OCI-LY7 (cell line): ENCODE data around the gene DEF6. TPM values are rescaled to one million over a fixed set of nuclear protein-coding genes. Genes with fewer than 3 reads are reported as not detected.

Experiments
- BruUV-seq: library from RNA; stranded (reverse); fragments of 400-500 nt; replicated peaks from 2 replicates; lab custom pipeline; 2021; lab: Mats Ljungman, UMichigan
- CTCF ChIA-PET: fragments of 300-600 bp; sonication (Branson Sonifier 250); formaldehyde crosslinking; loops from one replicate; lab custom pipeline; 2022; ENCODE audit warnings: antibody characterized with exemption; ENCODE audit not compliant: unreplicated experiment; lab: Charles Lee
- POLR2A ChIA-PET: fragments of 300-600 bp; sonication (Branson Sonifier 250); formaldehyde crosslinking; loops from one replicate; lab custom pipeline; 2022; ENCODE audit warnings: antibody characterized with exemption; lab: Charles Lee
- DNase-seq: peaks from one replicate; pipeline ENCODE4 v3.0.0-alpha.2; 2015; ENCODE audit warnings: low spot score
- H2AFZ ChIP-seq: fragments of 200-600 bp; sonication (generic), shearing (Covaris generic); 2 replicates; pipeline ENCODE4 v1.6.1; 2014; ENCODE audit warnings: mild to moderate bottlenecking, antibody characterized with exemption, low read length, moderate library complexity
- H3K27ac ChIP-seq: fragments of 200-600 bp; sonication (generic); 2 replicates; pipeline ENCODE4 v1.5.1; 2014; ENCODE audit warnings: mixed run types, low read depth, mild to moderate bottlenecking, moderate library complexity, low read length, inconsistent platforms; ENCODE audit not compliant: poor library complexity, severe bottlenecking
- H3K36me3 ChIP-seq: fragments of 200-600 bp; sonication (generic); 2 replicates; pipeline ENCODE4 v1.6.1; 2014; ENCODE audit warnings: mild to moderate bottlenecking, antibody characterized with exemption, low read length, moderate library complexity, mixed read lengths; ENCODE audit not compliant: insufficient read depth
- H3K4me1 ChIP-seq: fragments of 200-600 bp; sonication (generic); 2 replicates; pipeline ENCODE4 v1.5.1; 2014; ENCODE audit warnings: mild to moderate bottlenecking, low read length; ENCODE audit not compliant: insufficient read depth, poor library complexity, severe bottlenecking
- H3K4me2 ChIP-seq: fragments of 200-600 bp; sonication (generic); 2 replicates; pipeline ENCODE4 v1.6.1; 2014; ENCODE audit warnings: mild to moderate bottlenecking, low read length
- H3K4me3 ChIP-seq: fragments of 200-600 bp; sonication (generic); 2 replicates; pipeline ENCODE4 v1.5.1; 2014; ENCODE audit warnings: mild to moderate bottlenecking, low read depth, low read length; ENCODE audit not compliant: poor library complexity, severe bottlenecking
- H3K79me2 ChIP-seq: fragments of 200-600 bp; sonication (generic); 2 replicates; pipeline ENCODE4 v1.6.1; 2016; ENCODE audit warnings: low read depth, mild to moderate bottlenecking, low read length, moderate library complexity, mixed read lengths; ENCODE audit not compliant: insufficient read depth
- H3K9me2 ChIP-seq: fragments of 200-600 bp; sonication (generic); 2 replicates; pipeline ENCODE4 v1.6.1; 2016; ENCODE audit warnings: mild to moderate bottlenecking, low read length, mixed read lengths; ENCODE audit not compliant: insufficient read depth
- H3K9me3 ChIP-seq: fragments of 200-600 bp; sonication (generic); 2 replicates; pipeline ENCODE4 v1.6.1; 2014; ENCODE audit warnings: mild to moderate bottlenecking, mixed run types, low read length, mixed read lengths
- H4K20me1 ChIP-seq: fragments of 200-600 bp; sonication (generic); 2 replicates; pipeline ENCODE4 v1.6.1; 2014; ENCODE audit warnings: mild to moderate bottlenecking, antibody characterized with exemption, low read length, moderate library complexity, mixed read lengths; ENCODE audit not compliant: insufficient read depth
- EZH2phosphoT487 ChIP-seq: fragments of 200-600 bp; sonication (generic); IDR thresholded peaks from 2 replicates; pipeline ENCODE4 v1.6.1; 2018; ENCODE audit warnings: low read depth, borderline replicate concordance, mild to moderate bottlenecking, mixed run types, antibody characterized with exemption, low read length, moderate library complexity, mixed read lengths
- intact Hi-C: fragments of 100-400 bp; cut with micrococcal nuclease; formaldehyde crosslinking; loops from one replicate; pipeline ENCODE4 v1.10.0; 2022; ENCODE audit not compliant: unreplicated experiment
- total RNA-seq, 2 experiments: library from RNA; depleted of rRNA in 1 of 2; stranded (reverse); fragments of >200 nt in 1 of 2; shearing (Covaris generic) in 1 of 2; gene quantifications; 2 replicates each; pipeline ENCODE4 v1.2.3, GENCODE V29; 2014 to 2022
- TF ChIP-seq, protein P1 (sequence below): fragments of 200-600 bp; sonication (generic); conservative IDR thresholded peaks from 2 replicates; pipeline ENCODE4 v1.5.1; 2014; ENCODE audit warnings: mild to moderate bottlenecking, antibody characterized with exemption, low read length, moderate library complexity, mixed read lengths

Gene DEF6
- total RNA-seq, 2 experiments from 2014 or later, result 53.8 to 56.8 TPM

DNA sequence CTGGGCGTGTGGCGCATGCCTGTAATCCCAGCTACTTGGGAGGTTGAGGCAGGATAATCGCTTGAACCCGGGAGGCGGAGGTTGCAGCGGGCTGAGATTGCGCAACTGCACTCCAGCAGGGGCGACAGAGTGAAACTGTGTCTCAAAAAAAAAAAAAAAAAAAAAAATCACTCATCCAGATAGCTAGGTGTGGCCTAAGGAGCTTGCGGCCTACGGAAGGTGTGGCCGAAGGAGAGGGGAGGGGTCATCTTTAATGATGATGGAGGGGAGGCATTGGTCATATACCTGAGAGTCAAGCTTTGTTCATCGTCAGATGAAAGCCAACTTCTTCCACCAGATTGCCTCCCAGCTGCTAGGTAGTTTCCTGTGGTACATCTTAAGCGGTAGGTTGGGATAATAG, 43.9 kb downstream of the DEF6 start:
- intact Hi-C loops, result no loop called here
- H3K4me3 ChIP-seq, result no peak overlapping the region
- no peak for DNase-seq
- no TSS peak for BruUV-seq
- H3K4me2 ChIP-seq, result no peak overlapping the region
- H3K27ac ChIP-seq, result no peak overlapping the region
- peaks cover 22% of the 10 kb centered on the region for H3K4me1 ChIP-seq
- ChIA-PET POLR2A (interaction anchor here (0.5 to 0.6 kb wide), 3 partner anchors 52 to 215 kb away, joined by 3 to 6 read pairs (median 6); no protein-coding TSS in a partner anchor), CTCF (interaction anchor here (0.6 to 1.4 kb wide), 5 partner anchors 32 to 145 kb away, joined by 3 read pairs; no protein-coding TSS in a partner anchor)
- TF ChIP-seq, protein P1, sequence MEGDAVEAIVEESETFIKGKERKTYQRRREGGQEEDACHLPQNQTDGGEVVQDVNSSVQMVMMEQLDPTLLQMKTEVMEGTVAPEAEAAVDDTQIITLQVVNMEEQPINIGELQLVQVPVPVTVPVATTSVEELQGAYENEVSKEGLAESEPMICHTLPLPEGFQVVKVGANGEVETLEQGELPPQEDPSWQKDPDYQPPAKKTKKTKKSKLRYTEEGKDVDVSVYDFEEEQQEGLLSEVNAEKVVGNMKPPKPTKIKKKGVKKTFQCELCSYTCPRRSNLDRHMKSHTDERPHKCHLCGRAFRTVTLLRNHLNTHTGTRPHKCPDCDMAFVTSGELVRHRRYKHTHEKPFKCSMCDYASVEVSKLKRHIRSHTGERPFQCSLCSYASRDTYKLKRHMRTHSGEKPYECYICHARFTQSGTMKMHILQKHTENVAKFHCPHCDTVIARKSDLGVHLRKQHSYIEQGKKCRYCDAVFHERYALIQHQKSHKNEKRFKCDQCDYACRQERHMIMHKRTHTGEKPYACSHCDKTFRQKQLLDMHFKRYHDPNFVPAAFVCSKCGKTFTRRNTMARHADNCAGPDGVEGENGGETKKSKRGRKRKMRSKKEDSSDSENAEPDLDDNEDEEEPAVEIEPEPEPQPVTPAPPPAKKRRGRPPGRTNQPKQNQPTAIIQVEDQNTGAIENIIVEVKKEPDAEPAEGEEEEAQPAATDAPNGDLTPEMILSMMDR, result no peak
- TF ChIP-seq EZH2phosphoT487, result no peak
- H4K20me1 ChIP-seq, result peaks cover 11% of the 10 kb centered on the region; the same call in 1 of the 2 replicates
- peaks cover 9% of the 10 kb centered on the region for H3K36me3 ChIP-seq
- H3K79me2 ChIP-seq, result peaks cover 13% of the 10 kb centered on the region; the same call in 1 of the 2 replicates
- H2AFZ ChIP-seq, result no peak overlapping the region; the same call in 1 of the 2 replicates
- H3K9me2 ChIP-seq, result no peaks in the 10 kb centered on the region
- H3K9me3 ChIP-seq, result no peaks in the 10 kb centered on the region

GRCh38 chr6:35342258-35343091, 44.9 kb downstream of the DEF6 start, which contains the start of gene PPARD:
TSS of gene PPARD (plus strand) at chr6:35342558. CDS start at chr6:35411088, 68,530 bp downstream.
- Histone ChIP-seq H3K27ac (no peak within 1 kb of the TSS), H2AFZ (peak within 1 kb of the TSS; percentile 53; the same call in 1 of the 2 replicates), H3K9me2 (no peaks in the 10 kb centered on the region), H3K4me1 (peaks cover 22% of the 10 kb centered on the region), H3K4me2 (peak within 1 kb of the TSS; percentile 93), H4K20me1 (peaks cover 11% of the 10 kb centered on the region; the same call in 1 of the 2 replicates), H3K79me2 (peaks cover 13% of the 10 kb centered on the region; the same call in 1 of the 2 replicates), H3K9me3 (no peaks in the 10 kb centered on the region), H3K36me3 (peaks cover 16% of the 10 kb centered on the region), H3K4me3 (peak within 1 kb of the TSS; percentile 85)
- ChIA-PET POLR2A (interaction anchor here (0.5 kb wide), 2 partner anchors 74 to 216 kb away, joined by 3 to 6 read pairs; no protein-coding TSS in a partner anchor), CTCF (interaction anchor here (0.6 to 1.4 kb wide), 8 partner anchors 10 to 144 kb away, joined by 3 to 7 read pairs (median 3); no protein-coding TSS in a partner anchor)
- DNase-seq, result peak; percentile 94
- BruUV-seq, result no TSS peak
- TF ChIP-seq EZH2phosphoT487, result no peak
- TF ChIP-seq, protein P1, result peak; percentile 97
- intact Hi-C loops, result loop anchor here (1.0 to 2.0 kb wide), 4 partner anchors 45 to 126 kb away; partner anchors contain the start of genes DEF6 and RPL10A
